HepG2 (cell line): ENCODE results near the gene KLC4. TPM values are rescaled to one million over a fixed set of nuclear protein-coding genes. Genes with fewer than 3 reads are reported as not detected.
A peak's percentile ranks its signal among the peaks of the same experiment; 100 is the strongest.

Experiments
- ARHGAP35 ChIP-seq: sonication (generic); formaldehyde crosslinking; IDR thresholded peaks from 2 replicates; pipeline ENCODE4 v1.9.0; 2022; ENCODE audit warnings: mild to moderate bottlenecking, inconsistent platforms, moderate library complexity, missing genetic modification reagents, borderline replicate concordance
- CENPX ChIP-seq: sonication (generic); formaldehyde crosslinking; IDR thresholded peaks from 2 replicates; pipeline ENCODE4 v1.9.0; 2021; ENCODE audit warnings: mild to moderate bottlenecking, missing genetic modification reagents, moderate library complexity
- ETV6 ChIP-seq: sonication (generic); formaldehyde crosslinking; conservative IDR thresholded peaks from 2 replicates; pipeline ENCODE4 v1.4.0; 2020; ENCODE audit warnings: missing genetic modification reagents
- KDM5B ChIP-seq: sonication (generic); formaldehyde crosslinking; IDR thresholded peaks from 2 replicates; pipeline ENCODE4 v1.4.0; 2020; ENCODE audit warnings: missing genetic modification reagents, mild to moderate bottlenecking, borderline replicate concordance
- LCORL ChIP-seq, 2 experiments: fragments of 450-650 bp in 1 of 2; sonication (generic) in 1 of 2; formaldehyde crosslinking in 1 of 2; IDR thresholded peaks; 2 replicates each; pipeline versions ENCODE4 v1.5.0 to v1.6.1; 2017 to 2020; ENCODE audit warnings: antibody characterized with exemption in 1 of 2, missing genetic modification reagents in 1 of 2
- NR2C2 ChIP-seq: sonication (generic); formaldehyde crosslinking; IDR thresholded peaks from 2 replicates; pipeline ENCODE4 v1.4.0; 2020; ENCODE audit warnings: missing genetic modification reagents, mild to moderate bottlenecking, moderate library complexity, borderline replicate concordance
- SMAD9 ChIP-seq: sonication (generic); formaldehyde crosslinking; IDR thresholded peaks from 2 replicates; pipeline ENCODE4 v1.5.1; 2020; ENCODE audit warnings: mild to moderate bottlenecking, missing genetic modification reagents
- ZMYM3 ChIP-seq: sonication (generic); formaldehyde crosslinking; IDR thresholded peaks from 2 replicates; pipeline ENCODE4 v1.5.1; 2020; ENCODE audit warnings: mild to moderate bottlenecking, missing genetic modification reagents
- ZNF101 ChIP-seq: sonication (generic); formaldehyde crosslinking; IDR thresholded peaks from 2 replicates; pipeline ENCODE4 v1.4.0; 2020; ENCODE audit warnings: mild to moderate bottlenecking, low read depth, missing genetic modification reagents, borderline replicate concordance
- ZNF160 ChIP-seq: sonication (generic); formaldehyde crosslinking; IDR thresholded peaks from 2 replicates; pipeline ENCODE4 v1.8.0; 2022; ENCODE audit warnings: mild to moderate bottlenecking, inconsistent platforms, missing genetic modification reagents
- ZNF24 ChIP-seq: fragments of 450-650 bp; IDR thresholded peaks from 2 replicates; pipeline ENCODE4 v1.6.1; 2017; ENCODE audit warnings: antibody characterized with exemption, mild to moderate bottlenecking
- ZNF292 ChIP-seq: sonication (generic); formaldehyde crosslinking; IDR thresholded peaks from 2 replicates; pipeline ENCODE4 v1.8.1; 2022; ENCODE audit warnings: mild to moderate bottlenecking, low read depth, missing genetic modification reagents, borderline replicate concordance
- ZNF33B ChIP-seq: sonication (generic); formaldehyde crosslinking; IDR thresholded peaks from 2 replicates; pipeline ENCODE4 v1.5.1; 2020; ENCODE audit warnings: mild to moderate bottlenecking, missing genetic modification reagents
- ZNF451 ChIP-seq: sonication (generic); formaldehyde crosslinking; IDR thresholded peaks from 2 replicates; pipeline ENCODE4 v1.5.0; 2020; ENCODE audit warnings: mild to moderate bottlenecking, missing genetic modification reagents
- ZNF550 ChIP-seq: sonication (generic); formaldehyde crosslinking; IDR thresholded peaks from 2 replicates; pipeline ENCODE4 v1.4.0; 2020; ENCODE audit warnings: mild to moderate bottlenecking, missing genetic modification reagents, borderline replicate concordance
- ZNF556 ChIP-seq: sonication (generic); formaldehyde crosslinking; IDR thresholded peaks from 2 replicates; pipeline ENCODE4 v1.4.0; 2020; ENCODE audit warnings: mild to moderate bottlenecking, missing genetic modification reagents, borderline replicate concordance
- polyA plus RNA-seq, 8 experiments: library from polyadenylated mRNA; depleted of rRNA in 3 of 8; stranded (reverse) in 7 of 8; unstranded in 1 of 8; fragments of >200 nt; fragmentation: Illumina TruSeq in 4 of 8; extraction: Trizol in 4 of 8; gene quantifications; 2 replicates each; pipeline versions ENCODE4 v1.2.1 to v1.2.3, GENCODE V29; 2011 to 2016; ENCODE audit warnings: low read depth in 4 of 8, missing spikeins in 1 of 8, mixed read lengths in 1 of 8; ENCODE audit not compliant: insufficient read depth in 1 of 8
- total RNA-seq, 5 experiments: library from RNA; depleted of rRNA; stranded (reverse); fragments of >200 nt; fragmentation: Illumina TruSeq; extraction: Trizol; gene quantifications; 2 replicates each; pipeline ENCODE4 v1.2.3, GENCODE V29; 2016; ENCODE audit warnings: low read depth in 1 of 5
- TF ChIP-seq, protein P1 (sequence below): sonication (generic); formaldehyde crosslinking; IDR thresholded peaks from 2 replicates; pipeline ENCODE4 v1.5.0; 2020; ENCODE audit warnings: mild to moderate bottlenecking, missing genetic modification reagents, moderate library complexity
- TF ChIP-seq, protein P2 (sequence below): sonication (generic); formaldehyde crosslinking; IDR thresholded peaks from 2 replicates; pipeline ENCODE4 v1.4.0; 2020; ENCODE audit warnings: missing genetic modification reagents, borderline replicate concordance
- TF ChIP-seq, protein P3 (sequence below): sonication (generic); formaldehyde crosslinking; conservative IDR thresholded peaks from 2 replicates; pipeline ENCODE4 v1.4.0; 2020; ENCODE audit warnings: mild to moderate bottlenecking, missing genetic modification reagents, moderate library complexity
- TF ChIP-seq, protein P4 (sequence below): IDR thresholded peaks from 2 replicates; pipeline ENCODE4 v1.6.1; 2016

KLC4 gene
- total and polyA plus RNA-seq, 2 of the 13 experiments (the other 11 are each of a cell fraction or from before 2014, with no cell fraction given): 45.4 to 70.4 TPM

DNA sequence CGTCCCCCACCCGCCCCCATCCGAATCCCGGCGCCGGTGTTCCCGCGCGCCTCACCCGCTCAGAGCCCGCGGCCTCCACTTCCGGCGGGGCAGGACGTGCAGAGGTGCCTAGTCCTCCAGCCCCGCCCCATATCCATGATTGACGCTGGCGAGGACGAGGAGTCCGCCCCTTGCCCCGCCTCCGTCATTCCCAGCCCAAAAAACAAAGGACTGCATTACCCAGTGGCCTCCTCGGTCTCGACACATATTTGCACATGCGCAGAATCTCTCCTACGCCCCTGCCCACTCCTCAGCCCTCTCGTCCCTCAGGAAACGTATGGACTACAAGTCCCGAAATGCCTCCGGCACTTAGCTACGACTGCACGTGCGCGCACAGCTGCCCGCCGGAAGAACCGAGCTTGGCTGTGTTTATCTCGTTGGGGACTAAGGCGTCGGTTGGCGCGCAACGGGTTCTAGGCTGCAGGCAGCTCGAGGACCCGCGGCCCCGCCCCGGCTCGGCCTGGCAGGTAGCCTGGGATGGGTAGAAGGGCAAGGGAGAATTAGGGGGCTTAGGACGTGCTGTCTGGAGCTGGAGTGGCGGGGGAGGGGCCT, 45.5 kb upstream of the KLC4 start, which contains the start of the genes KLHDC3 and MEA1 (continued):
- peak; percentile 75; the same call in 1 of the 2 replicates for TF ChIP-seq ZNF556 (CRISPR knock-in tag)
- TF ChIP-seq ZNF33B (CRISPR knock-in tag): no peak
- no peak for TF ChIP-seq ETV6 (CRISPR knock-in tag)
- TF ChIP-seq SMAD9 (CRISPR knock-in tag): no peak
- TF ChIP-seq ZNF101 (CRISPR knock-in tag): no peak
- TF ChIP-seq KDM5B: no peak
- TF ChIP-seq, protein P1, sequence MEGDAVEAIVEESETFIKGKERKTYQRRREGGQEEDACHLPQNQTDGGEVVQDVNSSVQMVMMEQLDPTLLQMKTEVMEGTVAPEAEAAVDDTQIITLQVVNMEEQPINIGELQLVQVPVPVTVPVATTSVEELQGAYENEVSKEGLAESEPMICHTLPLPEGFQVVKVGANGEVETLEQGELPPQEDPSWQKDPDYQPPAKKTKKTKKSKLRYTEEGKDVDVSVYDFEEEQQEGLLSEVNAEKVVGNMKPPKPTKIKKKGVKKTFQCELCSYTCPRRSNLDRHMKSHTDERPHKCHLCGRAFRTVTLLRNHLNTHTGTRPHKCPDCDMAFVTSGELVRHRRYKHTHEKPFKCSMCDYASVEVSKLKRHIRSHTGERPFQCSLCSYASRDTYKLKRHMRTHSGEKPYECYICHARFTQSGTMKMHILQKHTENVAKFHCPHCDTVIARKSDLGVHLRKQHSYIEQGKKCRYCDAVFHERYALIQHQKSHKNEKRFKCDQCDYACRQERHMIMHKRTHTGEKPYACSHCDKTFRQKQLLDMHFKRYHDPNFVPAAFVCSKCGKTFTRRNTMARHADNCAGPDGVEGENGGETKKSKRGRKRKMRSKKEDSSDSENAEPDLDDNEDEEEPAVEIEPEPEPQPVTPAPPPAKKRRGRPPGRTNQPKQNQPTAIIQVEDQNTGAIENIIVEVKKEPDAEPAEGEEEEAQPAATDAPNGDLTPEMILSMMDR (CRISPR knock-in tag): no peak
- TF ChIP-seq, protein P2, sequence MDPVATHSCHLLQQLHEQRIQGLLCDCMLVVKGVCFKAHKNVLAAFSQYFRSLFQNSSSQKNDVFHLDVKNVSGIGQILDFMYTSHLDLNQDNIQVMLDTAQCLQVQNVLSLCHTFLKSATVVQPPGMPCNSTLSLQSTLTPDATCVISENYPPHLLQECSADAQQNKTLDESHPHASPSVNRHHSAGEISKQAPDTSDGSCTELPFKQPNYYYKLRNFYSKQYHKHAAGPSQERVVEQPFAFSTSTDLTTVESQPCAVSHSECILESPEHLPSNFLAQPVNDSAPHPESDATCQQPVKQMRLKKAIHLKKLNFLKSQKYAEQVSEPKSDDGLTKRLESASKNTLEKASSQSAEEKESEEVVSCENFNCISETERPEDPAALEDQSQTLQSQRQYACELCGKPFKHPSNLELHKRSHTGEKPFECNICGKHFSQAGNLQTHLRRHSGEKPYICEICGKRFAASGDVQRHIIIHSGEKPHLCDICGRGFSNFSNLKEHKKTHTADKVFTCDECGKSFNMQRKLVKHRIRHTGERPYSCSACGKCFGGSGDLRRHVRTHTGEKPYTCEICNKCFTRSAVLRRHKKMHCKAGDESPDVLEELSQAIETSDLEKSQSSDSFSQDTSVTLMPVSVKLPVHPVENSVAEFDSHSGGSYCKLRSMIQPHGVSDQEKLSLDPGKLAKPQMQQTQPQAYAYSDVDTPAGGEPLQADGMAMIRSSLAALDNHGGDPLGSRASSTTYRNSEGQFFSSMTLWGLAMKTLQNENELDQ (CRISPR knock-in tag): peak; percentile 37; the same call in 1 of the 2 replicates
- TF ChIP-seq ARHGAP35 (CRISPR knock-in tag): 0 out of 2 replicates have a peak, but pooled peaks have one; percentile 80
- no peak for TF ChIP-seq CENPX (CRISPR knock-in tag)
- TF ChIP-seq ZNF451 (CRISPR knock-in tag): 0 out of 2 replicates have a peak, but pooled peaks have one; percentile 51
- no peak for TF ChIP-seq ZNF24
- TF ChIP-seq LCORL (IDR thresholded peaks at IDR 0.05): peak; percentile 68; the same call in 1 of the 2 replicates
- peak; percentile 73; the same call in 1 of the 2 replicates for TF ChIP-seq LCORL (CRISPR knock-in tag; IDR thresholded peaks at IDR 0.05)
- TF ChIP-seq ZNF160 (CRISPR knock-in tag): 0 out of 2 replicates have a peak, but pooled peaks have one; percentile 46
- TF ChIP-seq, protein P3, sequence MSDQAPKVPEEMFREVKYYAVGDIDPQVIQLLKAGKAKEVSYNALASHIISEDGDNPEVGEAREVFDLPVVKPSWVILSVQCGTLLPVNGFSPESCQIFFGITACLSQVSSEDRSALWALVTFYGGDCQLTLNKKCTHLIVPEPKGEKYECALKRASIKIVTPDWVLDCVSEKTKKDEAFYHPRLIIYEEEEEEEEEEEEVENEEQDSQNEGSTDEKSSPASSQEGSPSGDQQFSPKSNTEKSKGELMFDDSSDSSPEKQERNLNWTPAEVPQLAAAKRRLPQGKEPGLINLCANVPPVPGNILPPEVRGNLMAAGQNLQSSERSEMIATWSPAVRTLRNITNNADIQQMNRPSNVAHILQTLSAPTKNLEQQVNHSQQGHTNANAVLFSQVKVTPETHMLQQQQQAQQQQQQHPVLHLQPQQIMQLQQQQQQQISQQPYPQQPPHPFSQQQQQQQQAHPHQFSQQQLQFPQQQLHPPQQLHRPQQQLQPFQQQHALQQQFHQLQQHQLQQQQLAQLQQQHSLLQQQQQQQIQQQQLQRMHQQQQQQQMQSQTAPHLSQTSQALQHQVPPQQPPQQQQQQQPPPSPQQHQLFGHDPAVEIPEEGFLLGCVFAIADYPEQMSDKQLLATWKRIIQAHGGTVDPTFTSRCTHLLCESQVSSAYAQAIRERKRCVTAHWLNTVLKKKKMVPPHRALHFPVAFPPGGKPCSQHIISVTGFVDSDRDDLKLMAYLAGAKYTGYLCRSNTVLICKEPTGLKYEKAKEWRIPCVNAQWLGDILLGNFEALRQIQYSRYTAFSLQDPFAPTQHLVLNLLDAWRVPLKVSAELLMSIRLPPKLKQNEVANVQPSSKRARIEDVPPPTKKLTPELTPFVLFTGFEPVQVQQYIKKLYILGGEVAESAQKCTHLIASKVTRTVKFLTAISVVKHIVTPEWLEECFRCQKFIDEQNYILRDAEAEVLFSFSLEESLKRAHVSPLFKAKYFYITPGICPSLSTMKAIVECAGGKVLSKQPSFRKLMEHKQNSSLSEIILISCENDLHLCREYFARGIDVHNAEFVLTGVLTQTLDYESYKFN (CRISPR knock-in tag): peak; percentile 42; the same call in 1 of the 2 replicates
- TF ChIP-seq, protein P4, sequence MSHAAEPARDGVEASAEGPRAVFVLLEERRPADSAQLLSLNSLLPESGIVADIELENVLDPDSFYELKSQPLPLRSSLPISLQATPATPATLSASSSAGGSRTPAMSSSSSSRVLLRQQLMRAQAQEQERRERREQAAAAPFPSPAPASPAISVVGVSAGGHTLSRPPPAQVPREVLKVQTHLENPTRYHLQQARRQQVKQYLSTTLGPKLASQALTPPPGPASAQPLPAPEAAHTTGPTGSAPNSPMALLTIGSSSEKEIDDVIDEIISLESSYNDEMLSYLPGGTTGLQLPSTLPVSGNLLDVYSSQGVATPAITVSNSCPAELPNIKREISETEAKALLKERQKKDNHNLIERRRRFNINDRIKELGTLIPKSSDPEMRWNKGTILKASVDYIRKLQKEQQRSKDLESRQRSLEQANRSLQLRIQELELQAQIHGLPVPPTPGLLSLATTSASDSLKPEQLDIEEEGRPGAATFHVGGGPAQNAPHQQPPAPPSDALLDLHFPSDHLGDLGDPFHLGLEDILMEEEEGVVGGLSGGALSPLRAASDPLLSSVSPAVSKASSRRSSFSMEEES (CRISPR knock-in tag): peak; percentile 62; the same call in 1 of the 2 replicates
- peak; percentile 83; the same call in 1 of the 2 replicates for TF ChIP-seq NR2C2 (CRISPR knock-in tag)
- no peak for TF ChIP-seq ZNF550
- no peak for TF ChIP-seq ZNF292 (CRISPR knock-in tag)
- no peak for TF ChIP-seq ZMYM3 (CRISPR knock-in tag)
